MM.1S (cell line): ENCODE results near the gene UBFD1.
"Not testable (repeated sequence)": the region's sequence is repeated elsewhere in the genome, so short reads cannot be mapped to it uniquely, and the experiment has no call there.

ENCODE experiments used
- DNase-seq: peaks from one replicate; pipeline ENCODE4 v3.0.0-alpha.2; 2015
- H2AFZ ChIP-seq: fragments of 300-600 bp; sonication (generic); 2 replicates; pipeline ENCODE4 v1.6.0; 2016; ENCODE audit warnings: antibody characterized with exemption, low read length
- H3F3A ChIP-seq: fragments of 300-600 bp; sonication (generic); 2 replicates; pipeline ENCODE4 v1.6.1; 2016; ENCODE audit warnings: mild to moderate bottlenecking, antibody characterized with exemption, low read length, moderate library complexity, mixed read lengths; ENCODE audit not compliant: insufficient read depth
- H3K27ac ChIP-seq: fragments of 300-600 bp; sonication (generic); 2 replicates; pipeline ENCODE4 v1.5.1; 2016; ENCODE audit warnings: mild to moderate bottlenecking, low read length
- H3K27me3 ChIP-seq: fragments of 300-600 bp; sonication (generic); replicated peaks from 2 replicates; pipeline ENCODE4 v1.6.0; 2016; ENCODE audit warnings: low read length; ENCODE audit not compliant: insufficient read depth
- H3K36me3 ChIP-seq: fragments of 300-600 bp; sonication (generic); replicated peaks from 2 replicates; pipeline ENCODE4 v1.6.1; 2016; ENCODE audit warnings: mild to moderate bottlenecking, low read length, mixed read lengths; ENCODE audit not compliant: insufficient read depth
- H3K4me1 ChIP-seq: fragments of 300-600 bp; sonication (generic); 2 replicates; pipeline ENCODE4 v1.6.1; 2016; ENCODE audit warnings: low read length, mixed read lengths
- H3K4me2 ChIP-seq: fragments of 300-600 bp; sonication (generic); 2 replicates; pipeline ENCODE4 v1.6.0; 2016; ENCODE audit warnings: low read depth, low read length
- H3K4me3 ChIP-seq: fragments of 300-600 bp; sonication (generic); 2 replicates; pipeline ENCODE4 v1.5.1; 2016; ENCODE audit warnings: low read length, mixed read lengths
- H3K79me2 ChIP-seq: fragments of 300-600 bp; sonication (generic); 2 replicates; pipeline ENCODE4 v1.6.1; 2016; ENCODE audit warnings: mixed run types, low read length, mixed read lengths
- H3K9ac ChIP-seq: fragments of 300-600 bp; sonication (generic); 2 replicates; pipeline ENCODE4 v1.6.1; 2016; ENCODE audit warnings: low read length, mixed read lengths
- H3K9me2 ChIP-seq: fragments of 300-600 bp; sonication (generic); replicated peaks from 2 replicates; pipeline ENCODE4 v1.6.1; 2016; ENCODE audit warnings: mild to moderate bottlenecking, low read length, mixed read lengths; ENCODE audit not compliant: insufficient read depth
- H3K9me3 ChIP-seq: fragments of 300-600 bp; sonication (generic); replicated peaks from 2 replicates; pipeline ENCODE4 v1.6.1; 2016; ENCODE audit warnings: mild to moderate bottlenecking, low read length, mixed read lengths; ENCODE audit not compliant: insufficient read depth
- H4K20me1 ChIP-seq: fragments of 300-600 bp; sonication (generic); 2 replicates; pipeline ENCODE4 v1.6.1; 2016; ENCODE audit warnings: mild to moderate bottlenecking, low read length, moderate library complexity, mixed read lengths; ENCODE audit not compliant: insufficient read depth
- CTCF ChIP-seq: fragments of 300-600 bp; sonication (generic); IDR thresholded peaks from 2 replicates; pipeline ENCODE4 v1.5.1; 2016; ENCODE audit warnings: antibody characterized with exemption, low read length, mixed read lengths
- EZH2 ChIP-seq: fragments of 300-600 bp; sonication (generic); optimal IDR thresholded peaks from 2 replicates; pipeline ENCODE3; 2017; ENCODE audit warnings: low read depth, mild to moderate bottlenecking, antibody characterized with exemption, low read length, mixed read lengths
- EZH2phosphoT487 ChIP-seq: fragments of 300-600 bp; sonication (generic); IDR thresholded peaks from 2 replicates; pipeline ENCODE4 v1.6.1; 2018; ENCODE audit warnings: antibody characterized with exemption, low read length

UBFD1 gene

GRCh38 chr16:23581764-23582163, 24.2 kb downstream of the UBFD1 start:
- Histone ChIP-seq H4K20me1 (no peaks in the 10 kb centered on the region), H3K4me1 (no peaks in the 10 kb centered on the region), H3K9me2 (no peaks in the 10 kb centered on the region), H2AFZ (no peak overlapping the region), H3K4me3 (no peak overlapping the region), H3K79me2 (peaks cover 7% of the 10 kb centered on the region), H3K9me3 (no peaks in the 10 kb centered on the region), H3K36me3 (peaks cover 22% of the 10 kb centered on the region), H3K4me2 (no peak overlapping the region), H3K27me3 (no peaks in the 10 kb centered on the region), H3F3A (no peaks in the 10 kb centered on the region), H3K27ac (no peak overlapping the region; the same call in 1 of the 2 replicates), H3K9ac (no peak overlapping the region)
- DNase-seq, result no peak
- TF ChIP-seq EZH2phosphoT487 (no peak), EZH2 (no peak), CTCF (no peak)

GRCh38 chr16:23583271-23583670, 25.7 kb downstream of the UBFD1 start:
- H3K9me3 ChIP-seq, H3K27me3 ChIP-seq, H3K4me2 ChIP-seq, H4K20me1 ChIP-seq, H3K4me1 ChIP-seq, H3K4me3 ChIP-seq, DNase-seq, H3K9me2 ChIP-seq, H3K9ac ChIP-seq, H2AFZ ChIP-seq, H3F3A ChIP-seq, H3K27ac ChIP-seq: not testable (repeated sequence)
- Histone ChIP-seq H3K79me2 (peaks cover 22% of the 10 kb centered on the region), H3K36me3 (peaks cover 22% of the 10 kb centered on the region)

- Histone ChIP-seq H3K27ac (no peak overlapping the region), H3K79me2 (peaks cover 33% of the 10 kb centered on the region), H3K9ac (no peak overlapping the region), H3K27me3 (no peaks in the 10 kb centered on the region), H4K20me1 (0 out of 2 replicates have a peak, but pooled peaks cover 8% of the 10 kb centered on the region), H3F3A (no peaks in the 10 kb centered on the region), H3K4me3 (no peak overlapping the region), H3K4me2 (no peak overlapping the region), H3K4me1 (no peaks in the 10 kb centered on the region), H3K9me2 (no peaks in the 10 kb centered on the region), H3K36me3 (peaks cover 22% of the 10 kb centered on the region), H2AFZ (no peak overlapping the region), H3K9me3 (no peaks in the 10 kb centered on the region)
- no peak for DNase-seq
- no peak for TF ChIP-seq CTCF
- no peak for TF ChIP-seq EZH2phosphoT487
- TF ChIP-seq EZH2, result no peak
Measured at GRCh38 chr16:23584186-23585076, 26.9 kb downstream of the UBFD1 start.

- Histone ChIP-seq H3F3A (no peaks in the 10 kb centered on the region), H2AFZ (no peak overlapping the region), H3K9ac (no peak overlapping the region), H3K27me3 (no peaks in the 10 kb centered on the region), H3K4me1 (no peaks in the 10 kb centered on the region), H3K27ac (no peak overlapping the region), H3K4me2 (no peak overlapping the region), H4K20me1 (peaks cover 16% of the 10 kb centered on the region; the same call in 1 of the 2 replicates), H3K9me2 (no peaks in the 10 kb centered on the region), H3K4me3 (no peak overlapping the region), H3K9me3 (no peaks in the 10 kb centered on the region), H3K79me2 (peaks cover 66% of the 10 kb centered on the region), H3K36me3 (peaks cover 28% of the 10 kb centered on the region)
- TF ChIP-seq EZH2 (no peak), CTCF (no peak), EZH2phosphoT487 (no peak)
- no peak for DNase-seq
Measured at GRCh38 chr16:23587726-23588125, 30.2 kb downstream of the UBFD1 start.
